ENCODE measurements around the gene TEX48.

TEX48 gene

DNA sequence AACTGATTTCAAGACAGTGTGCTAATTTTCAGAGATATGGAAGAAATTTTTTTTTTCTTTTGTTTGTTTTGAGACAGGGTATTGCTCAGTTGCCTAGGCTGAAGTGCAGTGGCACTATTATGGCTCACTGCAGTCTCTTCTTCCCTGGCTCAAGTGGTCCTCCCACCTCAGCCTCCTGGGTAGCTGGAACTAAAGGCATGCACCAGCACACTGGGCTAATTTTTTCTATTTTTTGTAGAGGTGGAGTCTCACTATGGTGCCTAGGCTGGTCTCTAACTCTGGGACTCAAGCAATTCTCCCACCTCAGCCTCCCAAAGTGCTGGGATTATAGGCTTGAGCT is 9.9 kb upstream of the TEX48 start:
- DNase-seq = no peak

DNA sequence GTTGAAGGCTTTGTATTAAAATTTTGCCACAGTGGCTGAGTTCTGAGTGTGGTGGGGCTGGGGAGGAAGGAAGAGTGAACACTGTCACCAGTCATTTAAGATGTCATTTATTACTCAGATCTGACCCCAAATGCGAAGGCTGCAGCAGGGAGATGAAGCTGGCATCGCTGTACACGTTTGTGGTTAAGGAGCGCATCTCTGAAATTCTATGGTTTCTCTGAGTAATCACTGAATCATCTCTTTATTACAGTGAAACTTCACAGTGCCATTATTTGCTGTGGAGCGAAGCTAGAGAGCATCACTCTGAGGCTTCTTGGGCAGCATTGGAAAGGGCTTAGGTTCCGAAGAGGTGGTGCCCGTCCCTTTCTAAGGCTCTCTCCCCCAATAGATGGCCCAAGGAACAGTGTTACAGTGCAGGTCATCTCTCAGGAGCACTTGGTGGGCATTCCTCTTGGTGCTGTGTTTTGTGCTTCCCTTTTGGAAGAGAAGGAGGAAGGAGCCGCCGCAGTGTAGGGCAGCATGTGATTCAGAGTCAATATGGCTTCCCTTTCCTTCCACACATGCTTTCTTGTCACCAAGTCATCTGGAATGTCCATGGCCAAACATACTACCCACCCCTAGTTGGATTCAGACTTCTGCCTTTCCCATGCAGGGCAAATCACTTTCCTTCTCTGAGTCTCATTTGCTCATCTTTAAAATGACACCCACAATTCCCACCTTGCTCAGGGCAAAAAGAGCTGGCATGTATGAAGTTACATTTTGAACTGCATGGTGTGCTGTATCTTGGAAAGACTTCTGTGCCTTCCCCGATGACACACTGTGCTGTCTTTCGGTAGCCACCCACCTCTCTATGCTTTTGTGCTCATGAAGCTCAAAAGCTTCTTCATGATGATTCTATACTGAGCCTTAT is 9.3 kb upstream of the TEX48 start:
- DNase-seq = no peak

DNA sequence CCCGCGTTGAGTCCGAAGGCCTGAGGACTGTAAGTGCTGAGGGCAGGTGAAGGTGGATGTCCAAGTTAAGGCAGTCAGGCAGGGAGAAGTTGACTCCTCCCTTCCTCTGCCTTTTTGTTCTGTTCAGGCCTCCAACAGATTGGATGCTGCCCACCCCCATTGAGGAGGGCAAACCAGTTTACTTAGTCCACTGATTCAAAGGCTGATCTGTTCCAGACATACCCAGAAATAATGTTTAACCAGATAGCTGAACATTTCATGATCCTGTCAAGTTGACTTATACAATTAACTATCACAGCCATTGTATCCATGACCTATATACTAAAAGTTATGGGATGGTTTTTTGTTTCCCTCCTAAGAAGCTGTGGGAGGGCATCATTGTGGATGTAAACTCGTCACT is 8.3 kb upstream of the TEX48 start:
- no peak for DNase-seq

DNA sequence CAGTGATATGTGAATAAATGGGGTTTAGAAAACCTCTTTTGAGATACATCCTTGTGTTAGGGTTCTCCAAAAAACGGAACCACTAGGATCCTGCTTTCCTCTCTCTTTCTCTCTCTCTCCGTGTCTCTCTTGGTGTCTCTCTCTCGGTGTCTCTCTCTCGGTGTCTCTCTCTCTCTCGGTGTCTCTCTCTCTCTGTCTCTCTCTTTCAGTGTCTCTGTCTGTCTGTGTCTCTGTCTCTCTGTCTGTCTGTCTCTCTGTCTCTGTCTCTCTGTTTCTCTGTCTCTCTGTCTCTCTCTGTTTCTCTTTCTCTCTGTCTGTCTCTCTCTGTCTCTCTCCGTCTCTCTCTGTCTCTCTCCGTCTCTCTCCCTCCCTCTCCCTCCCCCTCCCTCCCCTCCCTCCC is 7.8 kb upstream of the TEX48 start:
- no peak for DNase-seq

DNA sequence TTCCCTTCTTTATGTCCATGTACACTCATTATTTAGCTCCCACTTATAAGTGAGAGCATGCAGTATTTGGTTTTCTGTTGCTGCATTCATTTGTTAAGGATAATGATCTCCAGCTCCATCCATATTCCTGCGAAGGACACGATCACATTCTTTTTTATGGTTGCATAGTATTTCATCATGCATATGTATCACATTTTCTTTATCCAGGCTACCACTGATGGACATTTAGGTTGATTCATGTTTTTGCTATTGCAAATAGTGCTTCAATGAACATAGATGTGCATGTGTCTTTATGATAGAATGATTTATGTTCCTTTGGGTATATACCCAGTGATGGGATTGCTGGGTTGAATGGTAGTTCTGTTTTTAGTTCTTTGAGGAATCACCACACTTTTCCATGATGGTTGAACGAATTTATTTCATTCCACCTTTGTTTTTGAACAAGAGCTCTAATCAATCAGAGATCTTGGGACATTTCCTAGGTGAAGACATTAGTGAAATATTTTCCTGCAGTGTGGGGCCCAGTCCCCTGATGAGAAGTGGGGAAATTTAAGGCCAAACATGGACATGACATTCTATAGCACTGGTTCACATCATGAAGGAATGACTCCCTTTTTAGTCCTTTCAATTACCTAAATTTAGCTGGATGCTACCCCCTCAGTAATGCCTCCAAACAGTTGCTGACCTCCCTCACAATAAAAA is 7.1 kb upstream of the TEX48 start:
- no peak for DNase-seq

DNA sequence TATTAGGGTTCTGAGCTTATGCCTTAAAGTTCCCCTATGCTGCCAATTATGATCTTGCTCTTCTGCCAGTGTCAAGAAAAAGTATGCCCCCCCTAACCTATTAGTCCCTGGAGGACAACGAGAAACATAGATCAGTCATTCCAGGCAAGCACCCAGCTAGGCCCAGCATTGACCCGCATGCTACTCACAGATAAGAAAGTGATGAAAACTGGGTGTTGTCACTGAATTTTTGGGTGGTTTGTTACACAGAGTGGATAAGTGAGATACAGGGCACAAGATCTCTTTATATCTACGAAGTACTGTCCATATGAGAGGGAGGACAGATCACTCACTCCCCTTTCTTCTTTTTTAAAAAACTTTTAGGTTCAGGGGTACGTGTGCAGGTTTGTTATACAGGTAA is 6.4 kb upstream of the TEX48 start:
- no peak for DNase-seq

DNA sequence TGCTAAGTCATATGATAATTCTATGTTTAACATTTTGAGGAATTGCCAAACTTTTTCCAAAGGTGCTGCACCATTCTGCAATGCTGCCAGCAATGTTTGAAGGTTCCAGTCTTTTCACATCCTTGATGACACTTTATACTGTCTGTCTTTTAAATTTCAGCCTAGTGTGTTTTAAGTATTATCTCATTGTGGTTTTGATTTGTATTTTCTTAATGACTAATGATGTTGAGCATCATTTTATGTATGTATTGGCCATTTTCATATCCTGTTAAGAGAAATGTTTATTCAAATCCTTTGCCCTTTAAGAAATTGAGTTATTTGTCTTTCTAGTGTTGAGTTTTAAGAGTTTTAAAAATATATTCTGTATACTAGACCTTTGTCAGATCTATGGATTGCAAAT is 5.0 kb upstream of the TEX48 start:
- DNase-seq = no peak

DNA sequence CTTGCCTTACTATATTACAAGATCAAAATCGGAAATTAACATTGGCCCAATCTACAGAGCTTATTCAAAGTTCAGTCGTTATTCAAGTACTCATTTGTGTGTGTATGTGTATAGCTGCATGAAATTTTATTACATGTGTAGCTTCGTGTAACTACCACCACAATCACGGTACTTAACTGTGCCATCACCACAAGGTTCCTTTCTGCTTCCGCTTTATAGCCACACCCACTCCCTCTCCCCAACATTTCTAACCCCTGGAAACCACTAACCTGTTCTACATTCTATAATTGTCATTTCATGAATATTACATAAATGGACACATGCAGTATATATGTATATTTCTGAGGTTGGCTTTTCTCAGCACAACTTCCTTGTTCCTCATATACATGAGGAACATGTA is 4.0 kb upstream of the TEX48 start:
- DNase-seq = no peak

DNA sequence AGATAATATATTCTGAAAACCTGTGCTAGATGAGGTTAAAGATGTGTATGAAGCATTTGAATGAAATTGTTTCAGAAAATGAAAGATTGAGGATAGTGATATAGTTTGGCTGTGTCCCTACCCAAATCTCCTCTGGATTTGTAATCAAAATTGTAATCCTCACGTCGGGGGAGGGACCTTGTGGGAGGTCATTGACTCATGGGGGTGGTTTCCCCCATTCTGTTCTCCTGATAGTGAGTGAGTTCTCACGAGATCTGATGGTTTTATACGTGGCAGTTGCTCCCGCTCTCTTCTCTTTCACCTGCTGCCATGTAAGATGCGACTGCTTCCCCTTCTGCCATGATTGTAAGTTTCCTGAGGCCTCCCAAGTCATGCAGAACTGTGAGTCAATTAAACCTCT is 2.0 kb upstream of the TEX48 start:
- DNase-seq = no peak

DNA sequence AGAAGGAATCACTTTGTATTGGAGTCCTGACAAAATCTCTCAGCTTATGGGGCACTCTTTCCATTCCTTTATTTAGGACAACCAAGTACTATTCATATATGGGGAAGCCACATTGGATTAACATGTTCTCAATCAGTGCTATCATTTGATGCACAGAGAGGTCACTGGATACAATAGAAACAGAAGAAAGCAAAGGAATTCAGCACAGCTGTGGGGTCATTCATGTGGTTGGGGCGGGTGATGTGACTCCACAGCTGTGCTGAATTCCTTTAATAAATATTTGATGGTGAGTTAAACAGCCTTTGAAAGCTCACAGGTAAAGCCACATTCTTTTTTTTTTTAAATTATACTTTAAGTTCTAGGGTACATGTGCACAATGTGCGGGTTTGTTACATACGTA is 854 bp upstream of the TEX48 start:
- no peak for DNase-seq

DNA sequence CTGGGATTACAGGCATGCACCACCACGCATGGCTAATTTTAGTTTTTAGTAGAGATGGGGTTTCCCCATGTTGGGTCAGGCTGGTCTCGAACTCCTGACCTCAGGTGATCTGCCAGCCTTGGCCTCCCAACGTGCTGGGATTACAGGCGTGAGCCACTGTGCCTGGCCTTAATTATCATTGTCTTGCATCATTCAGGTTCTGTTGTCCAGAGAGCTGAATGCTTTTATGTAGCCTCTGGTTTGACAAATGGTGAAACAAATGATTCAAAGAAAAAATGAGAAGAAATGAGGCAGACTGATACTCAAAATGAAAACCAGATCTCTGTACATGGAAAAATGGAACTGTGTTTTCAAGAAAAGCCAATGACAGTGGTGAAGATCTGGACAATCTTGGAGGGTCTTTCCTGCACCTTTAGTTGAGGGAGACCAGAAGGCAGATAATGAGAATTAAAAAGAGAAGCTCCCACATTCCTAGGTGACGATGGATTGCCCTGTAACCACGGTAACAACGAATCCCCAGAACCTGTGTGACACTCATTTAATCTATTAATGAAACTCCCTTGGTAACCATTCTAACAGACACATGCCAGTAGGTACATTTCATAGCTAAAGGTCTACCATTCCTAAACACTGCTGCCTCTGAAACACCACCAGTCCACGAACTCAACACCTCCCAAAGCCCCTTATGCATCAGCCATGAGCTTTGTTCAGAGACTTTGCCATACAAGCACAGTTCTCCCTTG is 1.6 kb downstream of the TEX48 start:
- no peak for DNase-seq

DNA sequence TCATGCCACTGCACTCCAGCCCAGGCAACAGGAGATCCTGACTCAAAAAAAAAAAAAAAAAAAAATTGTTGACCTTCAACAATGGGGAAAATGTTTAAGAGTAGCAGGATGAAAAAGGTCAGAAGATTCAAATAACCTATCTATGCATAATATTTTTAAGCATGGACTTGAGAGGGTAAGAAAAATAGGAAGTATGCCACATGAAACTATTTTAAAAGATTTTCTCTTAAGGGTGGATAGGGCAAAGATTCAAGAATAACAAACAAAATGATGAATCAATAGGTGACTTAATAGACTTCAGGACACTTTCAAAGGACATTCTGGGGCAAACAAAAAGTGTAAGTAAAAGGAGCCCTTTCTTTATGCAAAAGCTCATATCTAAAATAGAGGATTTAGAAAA is 3.2 kb downstream of the TEX48 start:
- DNase-seq = no peak

DNA sequence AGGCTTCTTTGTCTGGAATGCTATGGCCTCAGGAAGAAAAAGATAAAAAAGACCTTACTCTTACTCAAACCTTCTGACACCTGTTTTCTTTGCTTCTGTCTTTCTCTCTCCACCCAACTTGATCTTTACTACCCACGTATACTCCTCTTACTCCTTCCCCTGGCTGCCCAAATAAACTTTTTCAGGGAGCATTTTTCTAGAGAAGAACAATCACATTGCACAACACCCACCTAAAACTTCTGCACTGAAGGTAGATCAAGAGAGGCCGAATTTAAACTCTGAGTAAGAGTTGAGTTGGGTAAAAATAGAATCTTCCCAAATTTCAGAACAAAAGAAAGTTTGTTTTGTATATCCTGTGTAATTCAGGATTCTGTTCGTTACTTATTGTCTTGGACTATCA is 3.9 kb downstream of the TEX48 start:
- no peak for DNase-seq

DNA sequence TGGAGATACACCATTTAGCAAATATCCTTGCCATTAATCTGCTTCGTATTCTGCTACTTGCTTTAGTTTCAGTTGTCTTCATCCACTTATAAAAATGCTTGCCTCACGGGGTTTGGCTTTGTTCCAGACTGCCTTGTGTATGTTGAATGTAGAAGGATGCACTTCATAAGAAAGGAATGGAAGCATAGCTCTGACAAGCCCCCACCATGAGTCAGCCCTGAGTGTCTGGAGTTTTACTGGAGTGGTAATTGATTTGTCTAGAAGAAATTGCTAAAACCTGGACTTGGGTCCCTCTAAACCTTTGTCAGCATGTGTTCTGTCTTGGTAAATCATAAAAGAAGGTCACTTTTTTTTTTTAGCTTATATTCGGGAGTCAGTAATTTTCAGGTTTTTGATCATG is 4.6 kb downstream of the TEX48 start:
- no peak for DNase-seq

DNA sequence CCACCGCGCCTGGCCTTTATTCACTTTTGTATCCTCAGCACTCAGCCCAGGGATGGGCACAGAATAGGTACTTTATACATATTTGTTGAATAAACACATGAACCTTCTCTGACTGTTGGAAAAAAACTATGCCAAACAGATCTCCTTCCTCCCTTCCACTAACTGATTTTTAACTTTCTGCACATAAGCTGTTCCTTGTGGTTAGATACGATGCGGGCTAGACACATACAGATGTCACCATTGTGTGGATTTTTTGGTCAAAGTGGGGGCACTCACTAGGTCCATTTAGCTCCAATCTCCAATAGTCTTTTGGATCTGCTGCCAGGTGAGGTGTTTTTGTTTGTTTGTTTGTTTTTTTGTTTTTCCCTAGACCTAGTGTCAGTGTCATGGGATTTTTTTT is 5.1 kb downstream of the TEX48 start:
- no peak for DNase-seq

DNA sequence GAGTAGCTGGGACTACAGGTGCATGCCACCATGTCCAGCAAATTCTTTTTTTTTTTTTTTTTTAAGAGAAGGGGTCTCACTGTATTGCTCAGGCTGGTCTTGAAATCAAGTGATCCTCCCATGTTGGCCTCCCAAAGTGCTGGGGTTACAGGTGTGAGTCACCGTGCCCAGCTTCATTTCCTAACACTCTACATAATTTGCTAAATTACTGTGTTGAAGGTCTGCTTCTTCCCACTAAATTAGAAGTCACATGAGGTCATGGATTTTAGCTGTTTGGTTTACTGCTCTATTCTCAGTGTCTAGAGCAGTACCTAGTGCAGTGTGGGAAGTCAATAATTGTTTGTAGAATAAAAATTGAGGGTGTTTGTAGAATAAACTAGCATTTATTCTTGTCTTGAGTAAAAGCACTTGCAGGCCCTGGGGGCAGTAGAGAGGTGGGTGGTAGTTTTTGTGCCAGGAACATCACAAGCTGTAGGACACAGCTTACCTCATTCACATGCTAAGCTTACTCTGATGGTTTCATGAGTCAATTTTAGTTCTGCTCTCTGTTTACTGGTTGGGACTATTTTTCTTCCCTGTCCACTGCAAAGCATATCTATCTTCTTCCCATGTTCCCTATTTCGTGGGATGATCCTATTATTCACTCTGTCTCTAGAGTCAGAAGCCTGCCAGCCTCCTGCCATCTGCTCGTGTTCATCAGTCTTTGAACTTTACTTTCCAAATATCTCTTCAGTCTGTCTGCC is 7.0 kb downstream of the TEX48 start:
- no peak for DNase-seq

DNA sequence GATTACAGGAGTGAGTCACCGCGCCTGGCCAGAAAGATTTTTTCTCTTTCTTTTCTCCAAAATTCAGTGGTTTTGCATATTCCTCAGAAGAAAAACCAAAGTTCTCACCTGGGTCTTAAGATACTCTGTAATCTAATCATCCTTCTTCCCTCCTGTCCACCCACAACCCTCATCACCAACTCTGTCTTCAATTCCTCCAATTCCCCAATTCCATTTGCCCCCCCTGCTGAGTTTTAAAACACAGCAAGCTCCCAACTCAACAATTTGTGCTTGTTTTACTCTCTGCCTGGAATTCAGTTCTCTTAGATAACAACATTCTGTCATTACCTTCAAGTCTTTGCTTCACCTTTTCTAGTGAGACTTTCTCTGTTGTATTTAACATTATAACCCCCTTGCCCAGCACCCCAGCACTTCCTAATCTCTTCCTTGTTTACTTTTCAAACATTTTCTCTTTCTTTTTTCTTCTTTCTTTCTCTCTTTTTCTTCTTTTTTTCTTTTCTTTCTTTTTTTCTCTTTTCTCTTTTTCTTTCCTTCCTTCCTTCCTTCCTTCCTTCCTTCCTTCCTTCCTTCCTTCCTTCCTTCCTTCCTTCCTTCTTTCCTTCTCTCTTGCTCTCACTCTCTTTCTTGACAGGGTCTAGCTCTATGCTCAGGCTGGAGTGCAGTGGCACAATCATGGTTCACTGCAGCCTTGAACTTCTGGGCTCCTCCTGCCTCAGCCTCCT is 7.8 kb downstream of the TEX48 start:
- DNase-seq = no peak

DNA sequence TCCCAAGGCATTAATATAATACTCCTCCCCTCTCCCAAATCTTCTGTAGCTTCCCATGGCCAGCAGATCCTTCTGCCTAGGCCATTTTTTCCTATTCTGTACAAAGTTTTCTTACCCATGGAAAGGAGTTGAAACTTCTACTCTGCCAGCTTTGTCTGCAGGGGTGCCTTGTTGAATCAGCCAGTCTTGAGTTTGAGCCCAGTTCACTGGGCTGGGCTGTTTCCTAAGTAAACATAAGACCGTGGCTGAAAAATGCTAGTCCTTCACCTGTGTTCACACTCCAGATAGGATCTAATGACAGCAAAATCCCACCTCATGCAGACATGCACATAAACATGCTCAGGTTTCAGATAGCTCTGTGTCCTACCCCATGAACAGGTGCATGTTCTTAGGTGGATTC is 10.4 kb downstream of the TEX48 start:
- no peak for DNase-seq

DNA sequence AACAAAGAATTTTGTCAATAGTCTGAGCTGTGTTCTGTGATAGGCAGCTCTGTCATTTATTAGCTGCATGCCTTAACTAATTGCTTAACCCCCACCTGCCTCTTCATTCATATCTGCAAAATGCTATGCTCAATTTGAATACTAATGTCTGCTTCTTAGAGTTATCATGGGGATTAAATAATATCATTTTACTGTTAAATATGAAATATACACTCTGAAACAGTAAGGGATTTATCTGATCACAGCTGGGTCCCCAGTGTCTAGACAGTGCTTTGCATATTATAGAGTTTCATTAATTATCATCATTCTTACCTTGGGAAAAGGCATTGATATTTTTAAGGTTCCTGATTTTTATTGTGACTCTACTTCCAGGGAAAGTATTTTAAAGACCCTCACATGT is 12.0 kb downstream of the TEX48 start:
- DNase-seq = no peak

DNA sequence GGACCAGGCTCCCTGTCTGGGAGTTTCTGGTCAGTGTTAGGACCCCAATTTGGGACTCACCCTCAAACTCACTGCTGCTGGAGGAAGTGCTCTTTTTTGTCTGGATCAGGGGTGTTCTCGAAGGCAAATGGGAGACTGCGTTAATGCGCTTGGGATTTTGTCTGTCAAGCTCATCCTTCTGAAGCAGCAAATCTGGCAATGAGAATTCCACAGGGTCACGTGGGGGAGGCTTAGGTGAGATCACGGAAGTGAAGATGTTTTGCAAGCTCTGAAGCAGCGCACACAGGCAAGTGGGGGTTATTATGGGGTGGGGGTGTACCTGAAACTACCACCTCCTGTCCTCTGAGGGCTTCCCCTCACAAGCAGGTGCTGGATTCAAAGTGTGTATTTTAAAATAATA is 13.8 kb downstream of the TEX48 start:
- no peak for DNase-seq

DNA sequence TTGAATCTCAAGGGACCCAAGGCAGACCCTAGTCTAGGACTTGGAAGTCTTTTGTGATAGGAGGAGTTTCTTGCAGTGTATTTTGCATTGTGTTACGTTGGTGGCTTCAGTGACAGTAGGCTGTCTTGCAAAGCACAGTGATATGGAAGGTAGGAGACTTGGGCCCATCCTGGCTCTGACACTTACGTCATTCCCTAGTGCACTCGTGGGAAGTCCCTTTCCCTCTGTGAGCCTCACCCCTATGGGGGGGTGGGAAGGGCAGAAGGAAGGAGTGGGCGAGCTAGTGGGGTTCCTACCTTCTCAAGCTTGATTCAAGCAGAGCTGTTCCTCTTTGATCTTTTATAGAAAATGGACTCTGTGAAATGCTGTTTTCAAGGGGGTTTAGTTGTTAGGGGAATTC is 15.1 kb downstream of the TEX48 start:
- DNase-seq = no peak

DNA sequence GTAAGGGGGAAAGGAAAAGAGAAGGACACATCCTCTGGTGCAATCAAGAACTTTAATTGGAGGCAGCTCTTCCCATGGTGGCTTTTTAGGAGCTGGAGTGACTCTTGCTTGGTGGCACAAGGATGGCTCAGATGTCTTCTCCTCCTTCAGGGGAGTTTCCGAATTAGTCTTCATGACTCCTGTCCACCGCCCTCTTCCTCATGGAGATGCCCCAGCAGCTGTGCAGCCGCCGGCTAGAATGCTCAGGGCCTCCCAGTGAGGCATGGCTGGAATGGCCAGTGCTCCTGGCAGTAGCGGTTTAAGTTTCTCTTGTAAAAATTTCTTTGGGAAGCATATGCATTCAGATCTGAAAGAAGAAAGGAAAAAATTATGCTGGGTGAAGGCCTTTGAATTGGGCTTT is 15.6 kb downstream of the TEX48 start:
- no peak for DNase-seq

DNA sequence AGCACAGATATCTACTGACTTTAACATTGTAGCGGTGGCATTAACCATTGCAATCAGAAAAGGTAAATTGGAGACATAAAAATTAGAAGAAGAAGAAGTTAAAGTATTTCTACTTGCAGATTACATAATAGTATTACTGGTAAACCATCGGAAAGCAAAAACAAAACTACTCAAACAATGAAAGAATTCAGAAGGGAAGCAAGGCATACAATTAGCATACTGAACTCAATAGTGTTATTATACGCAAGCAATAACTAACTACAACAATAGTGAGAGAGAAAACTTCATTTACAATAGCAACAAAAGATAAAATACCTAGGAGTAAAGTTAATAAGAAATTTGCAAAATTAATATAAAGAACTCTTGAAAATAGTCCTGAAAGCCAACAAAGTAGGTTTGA is 17.8 kb downstream of the TEX48 start:
- DNase-seq = no peak
